HG03045 (cell line): ENCODE data around the gene PLA2R1.

Experiments used
- ATAC-seq: cut with Tn5 transposase; IDR thresholded peaks from one replicate; pipeline ENCODE4 v1.9.1; 2021; ENCODE audit warnings: mild to moderate bottlenecking, moderate library complexity; ENCODE audit not compliant: unreplicated experiment

The PLA2R1 gene

GRCh38 chr2:159897720-159898119, 164.7 kb downstream of the PLA2R1 start:
- no peak for ATAC-seq

GRCh38 chr2:159897081-159897480, 165.3 kb downstream of the PLA2R1 start:
- no peak for ATAC-seq

DNA sequence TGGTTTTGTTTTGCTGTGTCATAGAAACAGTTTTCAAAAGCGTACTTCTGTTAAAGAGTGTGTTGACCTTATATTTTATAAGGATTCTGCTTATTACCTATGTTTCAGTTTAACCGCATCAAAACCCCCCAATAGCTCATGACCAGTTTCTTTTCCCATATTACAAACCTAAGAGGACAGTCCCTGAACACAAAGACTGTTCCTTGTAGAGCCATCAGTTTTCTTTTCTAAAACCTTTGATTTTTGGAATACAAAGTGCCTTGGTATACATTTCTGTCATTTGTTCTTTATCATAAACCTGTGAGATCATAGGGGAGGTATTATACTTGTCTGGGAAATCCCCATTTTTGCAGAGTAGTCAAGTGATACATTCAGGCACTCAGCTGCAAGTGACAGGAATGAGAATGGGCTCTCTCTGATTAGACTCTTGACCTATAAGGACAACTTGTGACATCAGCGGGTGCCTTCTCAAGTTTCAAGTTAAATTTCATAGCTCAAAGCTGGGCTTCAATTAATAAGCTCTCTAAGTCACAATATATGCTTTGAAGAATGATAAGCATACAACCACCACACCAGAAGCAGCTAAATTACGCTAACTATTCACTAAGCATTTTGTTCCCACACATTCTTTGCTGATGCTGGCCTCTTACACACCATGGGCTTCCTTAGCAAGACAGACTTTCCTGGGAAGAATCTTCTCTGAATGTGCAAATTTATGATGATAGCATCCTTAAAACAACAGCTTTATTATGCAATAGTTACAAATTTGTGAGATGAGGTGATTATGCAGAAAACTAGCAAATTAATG, 167.0 kb downstream of the PLA2R1 start:
- ATAC-seq = peak; percentile 58

DNA sequence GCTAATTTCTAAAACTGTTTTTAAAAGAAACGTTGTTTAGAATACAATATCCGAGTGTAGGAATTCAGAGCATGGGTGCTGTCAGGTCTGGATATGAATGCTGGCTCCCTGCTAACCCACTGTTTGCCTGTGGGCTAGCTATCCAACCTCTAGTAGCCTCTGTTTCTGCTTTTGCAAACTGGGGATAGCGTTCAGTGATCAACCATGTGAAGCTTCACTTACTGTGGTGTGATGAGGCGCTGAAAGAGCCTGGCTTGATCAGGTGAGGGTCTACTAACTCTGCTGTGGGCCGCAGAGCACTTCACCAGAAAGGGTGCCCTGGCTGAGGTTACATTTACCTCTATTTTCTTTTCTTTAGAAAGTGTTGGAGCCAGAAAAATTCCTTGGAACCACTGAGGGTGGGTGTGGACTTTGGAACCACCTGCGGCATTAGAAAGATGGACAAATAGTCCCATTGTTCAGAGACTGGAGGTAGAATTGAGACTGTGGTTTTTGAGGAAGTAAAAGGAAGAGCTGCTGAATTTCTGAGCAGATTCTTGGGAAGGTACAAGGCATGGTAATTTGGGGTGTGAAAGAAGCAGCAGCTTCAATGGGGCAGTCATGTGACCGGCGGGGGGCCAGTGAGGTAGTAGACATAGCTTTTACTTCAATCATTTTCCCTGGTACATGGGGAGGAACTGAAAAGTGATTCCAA, 168.1 kb downstream of the PLA2R1 start:
- ATAC-seq = no peak

GRCh38 chr2:159892990-159893810, 169.2 kb downstream of the PLA2R1 start:
- no peak for ATAC-seq

GRCh38 chr2:159891917-159892730, 170.3 kb downstream of the PLA2R1 start:
- ATAC-seq = no peak

- ATAC-seq = no peak
These were observed 171.2 kb downstream of the PLA2R1 start for GRCh38 chr2:159891267-159891588.

DNA sequence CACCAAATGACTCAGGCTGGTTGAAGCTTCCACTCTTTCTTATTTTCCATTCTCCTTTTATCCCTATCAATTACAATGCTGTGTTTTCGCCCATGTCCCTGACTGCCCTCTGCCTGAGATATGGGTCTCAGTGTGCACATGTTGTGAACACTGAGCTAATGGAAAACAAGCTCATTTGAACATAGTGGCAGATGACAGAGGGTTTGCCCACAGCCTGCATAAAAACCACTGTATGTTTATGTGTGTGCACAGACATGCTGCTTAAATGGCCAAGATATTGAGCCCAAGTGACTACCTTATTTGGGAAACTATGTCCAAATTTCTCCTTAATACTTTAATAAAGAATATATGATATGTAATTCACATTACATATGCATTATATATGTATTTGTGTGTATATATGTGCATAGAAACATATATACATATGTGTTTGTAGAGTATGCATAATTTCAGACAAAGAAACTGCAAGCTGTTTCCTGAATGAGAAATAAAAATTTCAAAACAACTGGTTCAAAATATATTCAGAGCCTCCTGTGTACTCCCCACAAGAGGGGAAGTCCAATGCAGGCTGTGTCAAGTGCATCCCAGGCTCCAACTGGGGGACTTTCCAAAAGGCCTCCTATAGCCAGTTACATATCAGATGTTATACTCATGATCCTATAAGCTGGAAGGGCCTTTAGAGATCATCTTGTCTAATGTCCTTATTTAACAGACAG, 171.7 kb downstream of the PLA2R1 start:
- peak; percentile 49 for ATAC-seq

GRCh38 chr2:159882130-159882745, 180.2 kb downstream of the PLA2R1 start:
- no peak for ATAC-seq
